CD8-positive, alpha-beta memory T cell (primary cell): Measurements from ENCODE around the gene MACROD2. TPM values are rescaled to one million over a fixed set of nuclear protein-coding genes. Genes with fewer than 3 reads are reported as not detected.
"Not testable (repeated sequence)": the region's sequence is repeated elsewhere in the genome, so short reads cannot be mapped to it uniquely, and the experiment has no call there.

Experiments
- CTCF ChIA-PET: fragments of 350-600 bp; sonication (Branson Sonifier 250); formaldehyde crosslinking; loops from one replicate; lab custom pipeline; 2021; ENCODE audit warnings: antibody characterized with exemption; lab: Charles Lee
- POLR2A ChIA-PET: fragments of 350-600 bp; sonication (Branson Sonifier 250); formaldehyde crosslinking; loops from one replicate; lab custom pipeline; 2021; ENCODE audit warnings: antibody characterized with exemption; lab: Charles Lee
- DNase-seq, 5 donors: peaks; one replicate each; pipeline versions ENCODE4 v3.0.0 to v3.0.0-alpha.2; 2020 to 2022; ENCODE audit warnings: mixed read lengths in 1 of 5
- H3K27ac ChIP-seq: one replicate; pipeline ENCODE4 v1.7.0; 2013; ENCODE audit warnings: low read depth, mild to moderate bottlenecking, low read length, moderate library complexity
- H3K27me3 ChIP-seq: 2 replicates; pipeline ENCODE4 v1.7.0; 2013; ENCODE audit warnings: low read length, mild to moderate bottlenecking; ENCODE audit not compliant: insufficient read depth, poor library complexity, severe bottlenecking
- H3K36me3 ChIP-seq: 2 replicates; pipeline ENCODE4 v1.7.0; 2013; ENCODE audit warnings: mild to moderate bottlenecking, low read length, moderate library complexity; ENCODE audit not compliant: insufficient read depth
- H3K4me1 ChIP-seq: 2 replicates; pipeline ENCODE4 v1.7.0; 2013; ENCODE audit warnings: mild to moderate bottlenecking, low read length, moderate library complexity; ENCODE audit not compliant: insufficient read depth
- H3K4me3 ChIP-seq: 2 replicates; pipeline ENCODE4 v1.7.0; 2013; ENCODE audit warnings: mild to moderate bottlenecking, low read length
- H3K9me3 ChIP-seq: 2 replicates; pipeline ENCODE4 v1.7.0; 2013; ENCODE audit warnings: mild to moderate bottlenecking, low read length
- H3K27ac Mint-ChIP-seq, 8 donors: one replicate each; pipeline ENCODE4 v1.8.0; 2020 to 2021; ENCODE audit warnings: mixed read lengths in 8 of 8, mild to moderate bottlenecking in 6 of 8, inconsistent platforms in 3 of 8, moderate library complexity in 3 of 8
- H3K27me3 Mint-ChIP-seq, 2 donors: one replicate each; pipeline ENCODE4 v1.8.0; 2020 to 2021; ENCODE audit warnings: mixed read lengths in 2 of 2, mild to moderate bottlenecking in 1 of 2, moderate library complexity in 1 of 2
- H3K36me3 Mint-ChIP-seq, 3 donors: one replicate each; pipeline ENCODE4 v1.8.0; 2020 to 2021; ENCODE audit warnings: mixed read lengths in 3 of 3, inconsistent platforms in 1 of 3, mild to moderate bottlenecking in 1 of 3
- H3K4me1 Mint-ChIP-seq, 3 donors: one replicate each; pipeline ENCODE4 v1.8.0; 2020 to 2021; ENCODE audit warnings: mixed read lengths in 3 of 3, inconsistent platforms in 1 of 3, mild to moderate bottlenecking in 1 of 3
- H3K4me3 Mint-ChIP-seq, 7 donors: one replicate each; pipeline ENCODE4 v1.8.0; 2020 to 2021; ENCODE audit warnings: mixed read lengths in 7 of 7, mild to moderate bottlenecking in 6 of 7, moderate library complexity in 4 of 7, inconsistent platforms in 2 of 7
- H3K9me3 Mint-ChIP-seq, 5 donors: one replicate each; pipeline ENCODE4 v1.8.0; 2020 to 2022; ENCODE audit warnings: mixed read lengths in 5 of 5, mild to moderate bottlenecking in 3 of 5, moderate library complexity in 2 of 5, inconsistent platforms in 1 of 5
- polyA plus RNA-seq: library from polyadenylated mRNA; unstranded; fragments of 300-500 nt; fragmentation: Illumina TruSeq; gene quantifications from one replicate; pipeline ENCODE4 v1.2.3, GENCODE V29; 2021
- total RNA-seq, 2 experiments: library from RNA; stranded (reverse); gene quantifications; one replicate each; pipeline ENCODE4 v1.2.3, GENCODE V29; 2021

The MACROD2 gene
- total and polyA plus RNA-seq, 3 experiments from 2014 or later = not detected

DNA sequence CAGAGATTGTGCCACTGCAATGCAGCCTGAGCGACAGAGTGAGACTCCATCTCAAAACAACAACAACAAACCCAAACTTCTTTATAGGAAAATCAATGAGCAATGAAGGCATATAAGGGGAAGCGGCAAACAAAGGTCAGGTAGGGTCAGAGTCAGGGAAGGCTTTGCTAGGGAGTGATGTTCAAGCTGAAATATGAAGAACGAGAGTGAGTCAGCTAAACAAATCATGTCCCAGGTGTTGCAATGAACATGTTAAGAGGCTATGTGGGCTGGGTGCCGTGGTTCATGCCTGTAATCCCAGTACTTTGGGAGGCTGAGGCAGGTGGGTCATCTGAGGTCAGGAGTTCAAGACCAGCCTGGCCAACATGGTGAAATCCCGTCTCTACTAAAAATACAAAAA, 3.4 kb upstream of the MACROD2 start:
- H3K4me3 Mint-ChIP-seq, H3K27ac Mint-ChIP-seq: not testable (repeated sequence)

DNA sequence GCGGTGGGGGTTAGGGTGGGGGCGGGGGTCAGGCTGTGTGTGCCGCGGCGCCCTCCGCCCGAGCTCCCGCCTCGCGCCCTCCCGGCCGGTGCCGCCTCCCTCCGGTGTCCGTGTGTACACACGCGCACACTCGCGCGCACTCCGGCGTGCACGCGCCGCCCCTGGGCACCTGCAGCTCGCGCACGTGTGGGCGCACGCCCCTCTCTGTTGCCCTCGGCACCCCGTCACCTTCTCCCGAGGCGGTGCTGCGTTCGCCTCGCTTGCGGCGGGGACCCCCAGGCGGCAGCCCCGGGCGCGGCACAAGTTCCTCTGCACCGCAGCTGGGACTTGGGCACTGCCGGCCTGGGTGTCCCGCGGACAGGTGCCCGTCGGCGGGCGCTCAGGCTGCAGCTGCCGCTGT, 525 bp downstream of the MACROD2 start:
- CTCF ChIA-PET = no interaction called here
- Histone ChIP-seq H3K36me3 (no peaks in the 10 kb centered on the region), H3K27ac (no peak overlapping the region), H3K4me1 (no peaks in the 10 kb centered on the region), H3K9me3 (no peaks in the 10 kb centered on the region), H3K4me3 (no peak overlapping the region), H3K27me3 (no peaks in the 10 kb centered on the region)
- H3K27me3 Mint-ChIP-seq = peaks cover 5 to 9% of the 10 kb centered on the region in 2 donors
- POLR2A ChIA-PET = no interaction called here
- H3K9me3 Mint-ChIP-seq = peaks cover 8 to 28% (median 13%) of the 10 kb centered on the region in 5 donors
- peaks cover 0 to 3% (median 2%) of the 10 kb centered on the region in 3 donors for H3K36me3 Mint-ChIP-seq
- H3K4me3 Mint-ChIP-seq = no peak overlapping the region
- H3K4me1 Mint-ChIP-seq = peaks cover 3 to 7% (median 4%) of the 10 kb centered on the region in 3 donors
- DNase-seq = no peak
- H3K27ac Mint-ChIP-seq = no peak overlapping the region

More for the DNA sequence above, 3.4 kb upstream of the MACROD2 start:
- H3K9me3 ChIP-seq, H3K36me3 Mint-ChIP-seq, CTCF ChIA-PET, H3K4me3 ChIP-seq, DNase-seq, H3K4me1 ChIP-seq, POLR2A ChIA-PET, H3K27me3 Mint-ChIP-seq, H3K36me3 ChIP-seq, H3K4me1 Mint-ChIP-seq, H3K27me3 ChIP-seq, H3K27ac ChIP-seq: not testable (repeated sequence)
- H3K9me3 Mint-ChIP-seq = peaks cover 8 to 38% (median 15%) of the 10 kb centered on the region in 5 donors

DNA sequence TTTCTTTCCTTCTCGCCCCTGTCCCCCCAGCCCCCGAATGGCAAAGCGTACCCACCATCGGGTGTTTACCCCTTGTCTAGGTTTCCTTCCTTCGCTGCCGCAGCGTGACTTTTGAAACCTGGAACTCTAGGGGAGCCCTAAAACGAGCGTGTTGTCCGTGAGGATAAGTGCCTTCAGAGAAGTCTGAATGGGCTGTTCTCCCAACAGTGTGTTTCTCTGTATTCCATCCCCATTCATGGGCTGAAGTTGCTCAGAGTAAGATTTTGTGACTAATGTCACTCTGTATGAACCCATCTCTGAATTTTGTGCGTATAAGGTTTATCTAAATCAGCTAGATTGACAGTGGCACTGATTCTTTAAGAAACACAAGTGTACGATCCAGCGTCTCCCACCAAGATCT, 949 bp downstream of the MACROD2 start:
- ChIA-PET CTCF (no interaction called here), POLR2A (no interaction called here)
- Histone ChIP-seq H3K27ac (no peak overlapping the region), H3K4me3 (no peak overlapping the region), H3K9me3 (no peaks in the 10 kb centered on the region), H3K27me3 (no peaks in the 10 kb centered on the region), H3K36me3 (no peaks in the 10 kb centered on the region), H3K4me1 (no peaks in the 10 kb centered on the region)
- Mint-ChIP-seq H3K27me3 (peaks cover 5 to 9% of the 10 kb centered on the region in 2 donors), H3K36me3 (peaks cover 0 to 3% (median 2%) of the 10 kb centered on the region in 3 donors), H3K27ac (peak overlapping the region in 1 of 8 donors; percentile 81), H3K4me1 (peaks cover 3 to 7% (median 4%) of the 10 kb centered on the region in 3 donors), H3K9me3 (peaks cover 8 to 28% (median 13%) of the 10 kb centered on the region in 5 donors), H3K4me3 (peak overlapping the region in 3 of 7 donors; percentile 23 to 74 (median 53))
- no peak for DNase-seq

DNA sequence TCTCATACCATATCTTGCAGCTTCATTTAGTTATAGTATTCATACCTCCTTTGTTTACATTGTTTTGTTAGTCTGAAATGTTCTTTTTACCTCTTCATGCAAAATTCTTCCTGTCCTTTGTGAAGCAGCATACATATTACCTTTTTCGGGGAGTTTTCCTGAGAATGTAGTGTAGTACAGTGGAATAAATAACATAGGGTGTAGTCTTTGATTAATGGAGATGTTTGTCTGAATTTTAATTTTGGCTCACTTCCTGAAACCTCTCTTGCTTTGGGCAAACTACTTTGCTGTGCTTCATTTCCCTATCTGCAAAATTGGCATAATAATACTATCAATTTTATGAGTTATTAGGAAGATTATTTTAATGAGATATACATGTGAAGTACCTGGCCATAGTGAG, 5.6 kb downstream of the MACROD2 start:
- Histone ChIP-seq H3K4me1 (no peaks in the 10 kb centered on the region), H3K4me3 (no peak overlapping the region), H3K9me3 (no peaks in the 10 kb centered on the region), H3K36me3 (no peaks in the 10 kb centered on the region), H3K27me3 (no peaks in the 10 kb centered on the region), H3K27ac (no peak overlapping the region)
- no peak for DNase-seq
- CTCF ChIA-PET = no interaction called here
- Mint-ChIP-seq H3K36me3 (peaks cover 0 to 3% (median 2%) of the 10 kb centered on the region in 3 donors), H3K4me3 (no peak overlapping the region), H3K27ac (no peak overlapping the region), H3K27me3 (peaks cover 5 to 9% of the 10 kb centered on the region in 2 donors), H3K4me1 (peaks cover 3 to 7% (median 4%) of the 10 kb centered on the region in 3 donors), H3K9me3 (peaks cover 6 to 15% (median 9%) of the 10 kb centered on the region in 5 donors)
- POLR2A ChIA-PET = no interaction called here

DNA sequence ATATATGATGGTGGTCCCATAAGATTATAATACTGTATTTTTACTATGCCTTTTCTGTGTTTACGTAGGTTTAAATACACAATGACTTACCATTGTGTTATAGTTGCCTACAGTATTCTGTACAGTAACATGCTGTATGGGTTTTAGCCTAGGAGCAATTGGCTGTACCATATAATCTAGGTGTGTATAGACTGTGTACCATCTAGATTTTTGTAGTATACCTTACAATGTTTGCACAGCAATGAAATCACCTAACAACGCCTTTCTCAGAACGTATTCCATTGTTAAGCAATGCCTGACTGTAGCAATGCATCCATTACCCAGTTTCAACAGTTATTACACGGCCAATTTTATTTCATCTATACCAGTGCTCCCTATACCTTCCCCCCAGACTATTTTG, 10.7 kb downstream of the MACROD2 start:
- CTCF ChIA-PET = no interaction called here
- Mint-ChIP-seq H3K4me3 (no peak overlapping the region), H3K36me3 (no peaks in the 10 kb centered on the region), H3K27me3 (no peaks in the 10 kb centered on the region), H3K27ac (no peak overlapping the region), H3K9me3 (peaks cover 0 to 17% (median 4%) of the 10 kb centered on the region in 5 donors), H3K4me1 (no peaks in the 10 kb centered on the region)
- H3K9me3 ChIP-seq = no peaks in the 10 kb centered on the region
- no peak overlapping the region for H3K27ac ChIP-seq
- no peak overlapping the region for H3K4me3 ChIP-seq
- H3K27me3 ChIP-seq = no peaks in the 10 kb centered on the region
- no peaks in the 10 kb centered on the region for H3K4me1 ChIP-seq
- no peak for DNase-seq
- no peaks in the 10 kb centered on the region for H3K36me3 ChIP-seq
- POLR2A ChIA-PET = no interaction called here

DNA sequence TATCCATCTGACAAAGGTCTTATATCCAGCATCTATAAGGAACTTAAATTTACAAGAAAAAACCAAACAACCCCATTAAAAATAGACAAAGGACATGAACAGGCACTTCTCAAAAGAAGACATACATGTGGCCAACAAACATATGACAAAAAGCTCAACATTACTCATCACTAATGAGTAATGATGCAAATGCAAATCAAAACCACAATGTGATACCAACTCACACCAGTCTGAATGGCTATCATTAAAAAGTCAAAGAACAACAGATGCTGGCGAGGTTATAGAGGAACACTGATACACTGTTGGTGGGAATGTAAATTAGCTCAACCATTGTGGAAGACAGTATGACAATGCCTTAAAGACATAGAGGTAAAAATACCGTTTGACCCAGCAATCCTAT, 13.9 kb downstream of the MACROD2 start:
- no peaks in the 10 kb centered on the region for H3K36me3 ChIP-seq
- no peak for DNase-seq
- Mint-ChIP-seq H3K4me1 (no peaks in the 10 kb centered on the region), H3K36me3 (no peaks in the 10 kb centered on the region), H3K27ac (no peak overlapping the region), H3K27me3 (no peaks in the 10 kb centered on the region), H3K4me3 (no peak overlapping the region), H3K9me3 (peaks cover 2 to 7% (median 5%) of the 10 kb centered on the region in 5 donors)
- no peak overlapping the region for H3K4me3 ChIP-seq
- H3K4me1 ChIP-seq = no peaks in the 10 kb centered on the region
- H3K9me3 ChIP-seq = no peaks in the 10 kb centered on the region
- ChIA-PET CTCF (no interaction called here), POLR2A (no interaction called here)
- H3K27me3 ChIP-seq = no peaks in the 10 kb centered on the region
- H3K27ac ChIP-seq = no peak overlapping the region

DNA sequence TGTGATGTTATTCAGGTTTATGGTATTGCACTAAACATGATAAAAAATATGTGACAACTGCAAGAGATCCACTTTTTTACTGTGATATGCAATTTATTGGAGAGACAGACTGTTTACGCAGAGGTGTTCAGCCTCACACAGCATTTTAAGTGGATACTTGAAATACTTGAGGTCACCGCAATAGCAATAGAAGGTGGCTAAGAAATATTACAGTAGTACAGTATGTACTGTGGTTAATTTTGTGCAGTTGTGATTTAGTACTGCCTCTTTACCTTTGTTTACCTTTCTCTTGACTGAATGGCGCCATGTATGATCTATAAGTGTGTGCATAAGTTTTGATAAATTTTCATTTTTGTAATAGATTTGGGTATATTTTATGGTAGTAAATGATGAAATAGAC, 17.4 kb downstream of the MACROD2 start:
- no peak for DNase-seq
- Mint-ChIP-seq H3K4me1 (no peaks in the 10 kb centered on the region), H3K4me3 (no peak overlapping the region), H3K9me3 (peaks cover 4 to 16% (median 13%) of the 10 kb centered on the region in 5 donors), H3K27ac (no peak overlapping the region), H3K36me3 (no peaks in the 10 kb centered on the region), H3K27me3 (no peaks in the 10 kb centered on the region)
- no peak overlapping the region for H3K4me3 ChIP-seq
- H3K9me3 ChIP-seq = no peaks in the 10 kb centered on the region
- ChIA-PET CTCF (no interaction called here), POLR2A (no interaction called here)
- no peaks in the 10 kb centered on the region for H3K36me3 ChIP-seq
- H3K27ac ChIP-seq = no peak overlapping the region
- H3K27me3 ChIP-seq = no peaks in the 10 kb centered on the region
- no peaks in the 10 kb centered on the region for H3K4me1 ChIP-seq

DNA sequence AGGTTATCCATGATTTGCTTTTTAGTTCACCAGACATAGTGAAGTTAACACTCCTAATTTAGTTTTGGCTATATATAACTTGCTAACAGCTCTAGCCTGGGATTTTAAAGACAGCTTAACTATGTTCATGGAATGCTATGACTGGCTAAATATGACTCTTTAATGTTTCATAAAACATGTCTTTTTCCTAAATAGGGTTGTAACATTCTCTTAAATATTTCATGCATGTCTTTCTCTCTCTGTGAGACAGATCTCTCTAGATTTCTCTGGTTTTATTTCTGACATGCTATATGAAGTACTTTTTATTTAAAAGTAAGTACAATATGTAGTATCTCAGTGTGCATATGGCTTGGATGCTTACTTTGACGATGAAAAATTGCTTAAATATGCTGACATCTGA, 35.7 kb downstream of the MACROD2 start:
- Mint-ChIP-seq H3K9me3 (peaks cover 0 to 15% (median 3%) of the 10 kb centered on the region in 5 donors), H3K4me1 (no peaks in the 10 kb centered on the region), H3K27me3 (no peaks in the 10 kb centered on the region), H3K27ac (no peak overlapping the region), H3K4me3 (no peak overlapping the region), H3K36me3 (no peaks in the 10 kb centered on the region)
- H3K27ac ChIP-seq = no peak overlapping the region
- H3K9me3 ChIP-seq = no peaks in the 10 kb centered on the region
- POLR2A ChIA-PET = no interaction called here
- DNase-seq = no peak
- no peaks in the 10 kb centered on the region for H3K36me3 ChIP-seq
- H3K27me3 ChIP-seq = no peaks in the 10 kb centered on the region
- no peak overlapping the region for H3K4me3 ChIP-seq
- no peaks in the 10 kb centered on the region for H3K4me1 ChIP-seq
- CTCF ChIA-PET = no interaction called here
